LHCN-M2 (cell line): ENCODE results near the gene SH3RF3. TPM values are rescaled to one million over a fixed set of nuclear protein-coding genes. Genes with fewer than 3 reads are reported as not detected.

Source experiments
- DNase-seq: peaks from one replicate; pipeline ENCODE4 v3.0.0-alpha.2; 2012; ENCODE audit warnings: low read depth
- total RNA-seq: library from RNA; depleted of rRNA; stranded (reverse); fragments of >200 nt; gene quantifications from 2 replicates; pipeline ENCODE4 v1.2.3, GENCODE V29; 2014

The SH3RF3 gene
- total RNA-seq, 1 experiment from 2014 or later: 6.6 TPM

DNA sequence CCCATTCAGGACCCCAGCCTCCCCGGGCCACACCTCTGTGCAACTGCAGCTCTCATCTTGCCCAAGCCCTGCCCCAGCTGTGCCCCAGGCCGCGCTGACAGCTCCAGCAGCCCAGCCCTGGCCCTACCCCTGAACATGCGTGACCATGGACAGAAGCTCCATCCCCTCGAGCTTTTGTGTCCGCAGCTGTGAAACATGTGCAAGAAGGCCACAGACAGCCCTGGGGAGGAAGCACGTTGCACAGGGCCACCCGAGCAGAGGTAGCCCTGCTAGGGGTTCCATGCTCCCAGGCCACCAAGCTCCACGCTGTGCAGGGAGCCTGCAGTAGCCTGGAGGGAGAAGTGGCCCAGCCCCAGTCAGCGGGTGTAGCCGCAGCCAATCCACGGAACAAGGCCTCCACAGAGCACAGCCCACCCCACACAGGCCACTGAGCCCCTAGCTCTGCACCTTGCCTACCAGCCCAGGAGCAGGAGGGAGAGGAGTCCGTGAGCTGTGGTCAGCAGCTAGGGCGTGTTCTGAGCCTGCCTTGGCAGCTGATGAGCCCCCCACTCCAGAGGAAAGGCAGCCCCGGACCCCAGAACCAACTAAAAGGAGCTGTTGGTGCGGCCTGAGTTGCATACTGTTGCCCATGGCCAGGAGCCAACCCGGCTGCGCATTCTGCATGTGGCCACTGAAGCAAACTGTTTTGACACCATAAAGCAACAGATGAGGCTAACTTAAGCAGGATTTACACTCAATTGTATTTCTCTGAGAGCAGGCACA, 300.7 kb downstream of the SH3RF3 start:
- DNase-seq: no peak

DNA sequence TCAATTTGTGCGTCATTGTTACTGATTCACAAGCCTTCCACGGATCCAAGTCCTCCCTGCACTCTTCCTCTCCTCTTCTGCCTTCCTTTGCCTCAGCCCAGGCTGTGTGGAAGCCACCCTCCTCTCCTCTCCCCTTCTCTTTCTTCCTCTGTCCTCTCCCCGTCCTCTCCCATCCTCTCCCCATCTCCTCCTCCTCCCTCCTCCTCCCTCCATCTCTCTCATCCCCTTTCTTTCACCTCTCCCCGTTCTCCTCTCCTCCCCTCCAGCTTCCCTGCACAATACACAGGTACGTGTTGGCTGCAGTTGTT, 301.3 kb downstream of the SH3RF3 start:
- no peak for DNase-seq

DNA sequence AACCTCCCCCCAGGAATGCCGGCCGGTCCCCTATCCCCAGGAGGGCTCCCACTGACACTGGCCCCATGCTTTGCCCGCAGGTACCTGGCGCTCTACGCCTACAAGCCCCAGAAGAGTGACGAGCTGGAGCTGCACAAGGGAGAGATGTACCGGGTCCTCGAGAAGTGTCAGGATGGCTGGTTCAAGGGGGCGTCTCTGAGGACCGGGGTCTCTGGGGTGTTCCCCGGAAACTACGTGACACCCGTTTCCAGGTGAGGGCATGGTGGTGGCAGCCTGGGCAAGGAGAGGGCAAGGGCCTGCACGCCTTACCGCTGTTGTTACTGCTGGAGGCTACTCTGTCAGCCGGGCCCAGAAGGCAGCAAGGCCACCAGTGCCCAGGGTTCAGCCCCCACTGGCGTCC, 303.4 kb downstream of the SH3RF3 start:
- DNase-seq: no peak

DNA sequence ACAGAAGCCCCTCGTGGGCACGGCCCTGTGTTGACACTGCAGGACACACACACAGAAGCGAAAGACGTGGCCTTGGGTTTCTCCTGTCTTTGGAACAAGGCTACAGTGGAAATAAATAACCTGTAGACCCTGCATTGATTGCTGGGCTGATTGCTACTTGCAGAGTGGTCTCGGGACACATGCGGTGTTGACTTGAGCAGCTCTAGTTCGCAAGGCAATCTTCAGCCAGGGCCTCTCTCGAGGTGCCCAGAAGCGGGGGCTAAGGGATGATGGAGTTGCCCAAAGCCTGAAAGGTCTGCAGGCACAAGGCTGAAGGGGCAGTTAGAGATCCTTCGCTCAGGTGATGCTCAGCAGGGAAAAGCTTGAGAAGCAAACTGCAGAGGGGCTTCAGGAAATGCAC, 304.5 kb downstream of the SH3RF3 start:
- no peak for DNase-seq

DNA sequence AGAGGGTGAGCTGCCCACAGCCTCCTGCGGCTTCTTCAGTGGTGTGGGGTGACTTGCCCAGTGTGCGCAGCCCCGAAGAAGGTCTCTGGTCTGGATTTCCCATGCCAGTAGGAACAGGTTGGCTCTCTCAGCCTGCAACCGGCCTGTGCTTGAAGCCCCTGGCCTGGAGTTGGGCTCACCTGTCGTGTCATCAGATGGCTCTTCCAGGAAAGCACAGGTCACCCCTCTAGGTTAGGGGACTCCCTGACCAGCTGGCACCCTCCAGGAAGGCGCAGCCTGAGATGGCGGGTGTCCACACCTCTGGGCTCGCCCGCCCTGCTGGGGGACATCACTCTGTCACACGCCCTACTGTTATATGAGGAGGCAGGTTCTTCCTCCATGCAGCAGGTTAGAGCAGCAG, 304.9 kb downstream of the SH3RF3 start:
- DNase-seq: no peak

DNA sequence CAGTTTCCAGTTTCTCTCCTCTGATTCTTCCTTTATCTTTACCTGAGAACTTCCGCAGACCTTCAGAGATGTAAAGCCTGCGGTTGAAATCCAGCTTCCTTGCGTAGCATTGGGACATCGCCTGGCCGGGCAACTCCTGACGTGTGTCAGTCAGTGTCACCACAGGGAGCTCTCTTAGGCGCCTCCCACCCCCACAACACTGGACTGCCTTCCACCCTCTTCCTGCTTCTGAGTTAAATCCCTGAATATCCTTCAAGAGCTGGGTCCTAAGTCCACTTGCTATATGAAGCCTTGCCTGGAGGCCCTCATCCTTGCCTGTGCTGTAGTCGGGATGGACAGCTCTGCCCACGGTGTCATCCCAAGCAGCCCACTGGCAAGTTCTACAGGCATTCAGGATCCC, 305.3 kb downstream of the SH3RF3 start:
- DNase-seq: no peak

DNA sequence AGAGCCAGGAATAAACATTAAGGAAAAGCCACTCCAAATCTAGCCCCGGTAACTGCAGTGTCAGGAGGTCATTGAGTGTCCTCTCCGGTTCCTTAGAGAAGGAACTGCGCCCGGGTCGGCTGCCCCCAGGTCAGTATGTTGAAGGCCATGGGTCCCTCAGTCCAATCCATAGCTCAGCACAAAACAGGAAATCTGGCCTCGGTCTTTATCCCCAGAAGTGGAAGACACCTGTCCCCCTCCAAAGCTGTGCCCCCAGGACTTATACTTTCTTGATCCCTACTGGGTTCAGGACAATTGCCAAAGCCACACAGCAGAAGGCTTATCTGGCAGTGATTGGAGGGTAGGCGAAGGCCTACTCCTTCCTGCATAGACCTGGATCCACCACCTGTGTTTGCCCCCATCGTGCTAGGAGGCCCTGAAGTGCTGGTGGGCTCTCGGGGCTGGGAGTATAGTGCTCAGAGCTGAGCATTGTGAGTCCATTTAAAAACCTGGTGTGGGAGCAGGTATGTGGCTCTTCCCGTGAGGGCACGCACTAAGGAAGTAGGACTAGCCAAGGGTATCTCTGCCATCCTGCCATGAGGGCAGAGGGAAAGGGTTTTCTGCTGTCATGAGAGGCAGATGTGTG, 306.2 kb downstream of the SH3RF3 start:
- DNase-seq: no peak

DNA sequence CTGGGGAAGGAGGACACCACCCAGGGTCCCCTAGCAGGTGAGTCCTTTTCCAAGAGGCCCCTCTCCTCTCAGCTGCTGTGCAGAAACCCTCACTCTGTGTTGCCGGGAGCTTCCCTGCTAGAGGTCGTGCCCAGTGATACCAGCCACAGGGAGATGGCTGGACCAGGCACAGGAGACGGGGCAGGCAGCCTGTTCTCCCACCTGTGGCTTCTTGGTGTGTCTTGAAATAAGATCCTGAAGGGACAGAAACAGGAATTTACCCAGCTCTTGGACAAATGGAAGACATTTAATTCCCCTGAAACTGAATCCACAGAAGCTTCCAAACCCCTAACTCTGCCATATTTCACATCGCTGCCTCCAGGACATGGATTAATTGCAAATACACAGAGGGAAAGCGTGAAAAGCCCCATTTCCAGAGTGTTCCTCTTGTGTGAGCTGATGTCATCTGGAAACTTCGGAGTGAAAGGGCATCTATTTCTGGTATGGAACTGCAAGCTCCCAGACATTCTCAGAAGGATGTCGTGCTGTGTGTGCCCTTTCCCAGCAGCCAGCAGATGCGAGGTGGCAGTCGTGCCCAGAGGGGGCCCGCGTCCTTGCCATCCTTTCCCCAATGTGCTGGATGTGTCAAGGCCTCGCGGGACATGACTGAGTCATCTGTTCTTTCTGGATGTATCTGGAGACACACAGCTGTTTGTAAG, 307.0 kb downstream of the SH3RF3 start:
- peak; percentile 95 for DNase-seq

DNA sequence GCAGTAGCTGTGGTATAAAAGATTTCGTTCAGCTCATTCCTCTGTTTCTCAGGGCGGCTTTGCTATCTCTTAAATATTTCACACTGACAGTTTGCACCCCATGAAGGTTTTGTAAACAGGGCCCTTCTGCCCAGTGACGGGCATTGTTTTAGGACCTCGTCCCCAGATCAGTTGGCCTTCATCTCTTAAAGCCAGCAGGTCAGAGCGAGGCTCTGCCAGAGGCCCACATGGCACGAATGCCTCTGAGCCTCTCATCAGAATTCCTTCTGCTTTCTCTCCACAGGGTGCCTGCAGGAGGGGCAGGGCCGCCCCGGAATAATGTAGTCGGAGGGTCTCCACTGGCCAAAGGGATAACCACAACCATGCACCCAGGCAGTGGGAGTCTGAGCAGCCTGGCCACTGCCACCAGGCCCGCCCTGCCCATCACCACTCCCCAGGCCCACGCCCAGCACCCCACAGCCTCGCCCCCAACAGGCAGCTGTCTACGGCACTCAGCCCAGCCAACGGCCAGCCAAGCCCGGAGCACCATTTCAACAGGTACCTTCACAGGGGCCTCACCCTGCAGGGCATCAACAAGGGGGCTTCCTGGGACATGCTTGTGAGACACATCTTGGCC, 307.7 kb downstream of the SH3RF3 start:
- peak; percentile 62 for DNase-seq

DNA sequence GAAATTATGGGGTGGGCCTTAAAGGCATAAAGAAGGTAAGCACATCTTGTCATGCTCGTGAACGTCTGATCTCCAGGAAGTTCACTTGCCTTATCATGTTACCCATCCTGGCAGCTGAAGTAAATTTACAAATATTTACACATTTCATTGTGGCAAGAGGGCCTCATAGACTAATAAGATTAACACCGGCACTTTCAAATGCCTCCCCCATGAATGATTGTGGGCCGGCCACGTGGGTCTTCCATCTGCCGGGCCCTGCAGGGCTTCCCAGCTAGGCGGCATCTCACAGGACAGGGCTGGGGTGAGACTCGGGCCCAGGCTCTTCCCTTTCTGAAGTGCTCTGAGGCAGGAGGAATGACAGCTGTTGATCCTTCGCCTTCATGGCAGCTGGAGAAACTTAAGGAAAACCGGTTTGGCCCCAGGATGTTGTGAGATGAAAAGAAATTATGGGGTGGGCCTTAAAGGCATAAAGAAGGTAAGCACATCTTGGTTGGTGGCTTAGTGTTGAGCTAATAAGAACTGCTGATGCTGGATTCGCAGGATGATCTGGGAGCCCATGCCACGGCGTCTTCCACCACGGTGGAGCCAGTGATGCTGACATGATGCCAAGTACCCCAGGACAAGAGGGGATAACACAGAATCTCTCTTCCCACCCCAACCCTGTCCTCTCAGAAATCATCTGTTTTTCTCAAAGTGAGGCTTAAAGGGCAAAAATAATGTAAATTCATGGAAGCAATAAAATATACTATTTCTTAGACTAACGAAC, 308.5 kb downstream of the SH3RF3 start:
- DNase-seq: peak; percentile 58

DNA sequence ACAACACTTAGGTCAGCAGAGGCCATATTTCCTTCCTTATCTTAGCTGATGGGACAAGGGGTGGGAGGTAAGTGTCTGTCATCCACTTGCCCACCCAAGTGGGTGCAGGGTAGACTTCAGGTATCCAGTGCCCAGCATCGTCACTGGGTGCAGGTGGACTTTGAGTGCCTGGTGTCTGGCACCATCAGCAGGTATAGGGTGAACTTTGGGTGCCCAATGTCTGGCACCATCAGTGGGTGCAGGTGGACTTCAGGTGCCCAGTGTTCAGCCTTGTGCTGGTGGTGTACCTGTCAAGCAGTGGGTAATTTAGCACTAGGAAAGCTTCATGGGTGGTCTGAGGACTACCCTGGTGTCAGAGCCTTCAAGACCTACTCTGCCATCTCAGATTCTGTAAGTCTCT, 309.1 kb downstream of the SH3RF3 start:
- no peak for DNase-seq

DNA sequence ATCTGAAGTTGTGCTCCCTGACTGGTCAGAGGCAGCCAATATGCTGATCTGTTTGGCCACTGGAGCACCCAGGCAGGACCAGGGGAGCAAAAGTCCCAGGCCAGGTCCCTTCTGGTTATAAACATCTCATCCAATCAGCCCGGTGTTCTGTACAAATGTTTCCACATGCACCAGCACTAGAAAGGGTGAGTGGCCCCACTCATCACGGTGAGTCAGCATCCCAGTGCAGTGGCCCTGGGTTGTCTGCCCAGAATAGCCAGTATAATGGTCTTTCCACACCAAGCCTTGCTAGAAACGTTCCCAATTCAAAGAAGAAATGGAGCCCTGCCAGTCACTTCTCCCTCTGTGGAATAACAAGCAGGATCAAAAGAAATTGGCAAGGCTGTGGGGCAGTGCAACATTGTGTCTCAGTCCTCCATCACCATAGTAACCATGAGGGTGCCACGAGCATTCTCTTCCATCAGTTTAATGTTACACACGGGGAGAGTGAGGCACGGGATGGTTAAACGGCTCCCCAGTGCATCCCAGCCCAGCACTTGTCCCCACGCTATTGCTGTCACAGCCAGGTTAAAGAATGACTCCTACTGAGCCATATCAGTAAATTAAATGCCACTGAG, 309.9 kb downstream of the SH3RF3 start:
- peak; percentile 83 for DNase-seq

DNA sequence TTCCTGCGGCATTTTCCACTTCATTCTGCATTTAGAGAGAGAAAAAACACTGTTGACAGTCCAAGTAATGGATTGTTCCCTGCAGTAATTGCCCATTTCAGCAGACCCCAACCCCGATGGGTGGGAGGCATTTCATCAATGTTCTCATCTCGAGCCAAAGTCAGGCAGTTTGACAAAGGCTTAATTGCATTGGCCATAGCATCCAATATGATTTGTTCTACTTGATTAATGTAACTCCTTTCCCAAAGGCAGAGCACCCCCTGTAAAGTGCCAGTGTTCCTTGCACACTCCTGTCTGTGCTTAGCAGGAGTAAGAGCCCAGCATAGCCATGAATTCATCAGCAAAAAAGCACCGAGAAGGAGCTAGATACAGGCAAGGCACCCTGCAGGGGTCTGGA, 310.4 kb downstream of the SH3RF3 start:
- no peak for DNase-seq

DNA sequence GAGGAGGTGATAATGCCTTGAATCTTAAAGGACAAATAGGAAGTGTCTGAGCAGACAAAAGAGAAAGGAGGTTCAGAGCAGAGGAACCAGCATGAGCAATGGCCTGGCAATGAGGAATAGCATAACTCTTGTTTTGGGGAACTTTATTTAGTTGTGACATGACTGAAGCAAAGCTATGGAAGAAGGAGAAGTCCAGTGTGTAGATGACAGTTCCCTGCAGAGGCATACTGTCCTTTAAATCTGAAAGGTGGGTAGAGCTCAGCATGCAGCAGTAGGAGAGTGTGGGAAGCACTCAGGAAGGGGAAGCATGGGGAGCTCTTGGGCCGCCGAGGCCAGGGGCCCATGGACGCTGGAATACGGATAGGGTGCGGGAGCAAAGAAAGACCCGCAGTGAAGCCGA, 311.0 kb downstream of the SH3RF3 start:
- no peak for DNase-seq

DNA sequence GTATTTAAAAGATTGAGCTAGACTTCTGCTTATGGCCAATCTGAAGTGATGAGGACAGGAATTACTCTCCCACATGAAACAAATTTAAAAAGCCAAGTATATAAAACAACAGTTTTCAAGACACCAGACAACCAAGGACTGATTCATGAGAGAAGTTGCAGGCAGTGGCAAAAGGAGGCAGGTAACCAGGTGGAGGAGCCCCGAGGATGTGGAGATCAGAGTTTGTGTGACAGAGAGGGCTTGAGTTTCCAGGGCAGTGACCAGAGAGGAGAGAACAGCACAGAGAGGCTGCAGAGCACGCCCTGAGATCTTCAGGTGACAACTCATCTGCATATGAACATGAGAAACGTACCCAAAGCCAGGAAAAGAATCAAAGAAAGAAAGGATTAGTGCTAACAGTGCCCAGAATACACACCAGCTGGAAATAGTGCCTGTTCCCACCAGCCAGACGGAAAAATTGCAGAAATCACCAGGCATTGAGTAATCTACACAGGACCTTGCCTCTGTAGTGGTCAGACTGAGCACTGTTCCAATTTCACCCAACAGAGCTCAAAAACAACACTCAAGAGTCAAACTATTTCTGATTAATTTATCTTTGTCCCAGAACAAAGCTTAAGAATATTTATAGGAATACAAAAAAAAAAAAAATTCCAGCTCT, 311.6 kb downstream of the SH3RF3 start:
- DNase-seq: no peak

DNA sequence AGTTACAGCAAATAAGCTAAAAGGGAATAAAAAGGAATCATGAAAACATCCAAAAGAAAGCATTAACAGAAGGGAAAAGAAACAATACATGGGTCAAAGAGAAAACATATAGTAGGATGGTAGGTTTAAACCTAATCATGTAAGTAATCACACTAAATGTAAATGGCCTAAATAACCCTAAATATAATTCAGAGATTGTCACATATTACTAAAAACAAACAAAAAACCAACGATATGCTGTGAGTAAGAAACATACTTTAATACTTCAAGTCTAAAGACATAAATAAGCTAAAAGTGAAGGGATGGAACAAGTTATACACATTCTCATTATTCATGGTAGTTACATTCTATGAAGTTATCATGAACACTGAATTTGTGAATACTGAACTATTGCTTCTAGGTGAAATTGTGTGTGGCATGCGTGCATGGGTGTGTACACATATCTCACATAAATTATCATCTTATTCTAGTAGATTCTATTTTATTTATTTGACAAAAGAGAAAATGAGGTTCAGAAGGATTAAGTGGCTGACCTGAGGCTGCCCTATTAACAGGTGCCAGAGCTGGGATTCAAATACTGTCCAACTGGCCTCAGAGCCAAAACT, 313.8 kb downstream of the SH3RF3 start:
- no peak for DNase-seq

DNA sequence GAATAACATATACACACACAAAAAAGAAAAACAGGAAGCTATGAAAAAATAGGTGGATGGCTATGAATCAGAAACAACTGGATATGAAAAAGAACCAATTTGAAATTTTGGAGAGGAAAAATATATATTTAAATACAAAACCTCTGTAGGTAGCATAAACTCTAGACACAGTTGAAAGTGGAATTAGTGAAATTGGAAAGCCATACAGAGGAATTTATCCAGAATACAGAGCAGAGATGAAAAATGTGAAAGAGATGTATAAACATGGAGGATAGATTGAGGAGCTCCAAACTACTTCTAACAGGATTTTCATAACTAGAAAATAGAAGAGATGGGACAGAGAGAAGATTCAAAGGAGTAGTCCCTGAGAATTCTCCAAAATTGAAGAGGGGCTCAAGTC, 315.9 kb downstream of the SH3RF3 start:
- no peak for DNase-seq

DNA sequence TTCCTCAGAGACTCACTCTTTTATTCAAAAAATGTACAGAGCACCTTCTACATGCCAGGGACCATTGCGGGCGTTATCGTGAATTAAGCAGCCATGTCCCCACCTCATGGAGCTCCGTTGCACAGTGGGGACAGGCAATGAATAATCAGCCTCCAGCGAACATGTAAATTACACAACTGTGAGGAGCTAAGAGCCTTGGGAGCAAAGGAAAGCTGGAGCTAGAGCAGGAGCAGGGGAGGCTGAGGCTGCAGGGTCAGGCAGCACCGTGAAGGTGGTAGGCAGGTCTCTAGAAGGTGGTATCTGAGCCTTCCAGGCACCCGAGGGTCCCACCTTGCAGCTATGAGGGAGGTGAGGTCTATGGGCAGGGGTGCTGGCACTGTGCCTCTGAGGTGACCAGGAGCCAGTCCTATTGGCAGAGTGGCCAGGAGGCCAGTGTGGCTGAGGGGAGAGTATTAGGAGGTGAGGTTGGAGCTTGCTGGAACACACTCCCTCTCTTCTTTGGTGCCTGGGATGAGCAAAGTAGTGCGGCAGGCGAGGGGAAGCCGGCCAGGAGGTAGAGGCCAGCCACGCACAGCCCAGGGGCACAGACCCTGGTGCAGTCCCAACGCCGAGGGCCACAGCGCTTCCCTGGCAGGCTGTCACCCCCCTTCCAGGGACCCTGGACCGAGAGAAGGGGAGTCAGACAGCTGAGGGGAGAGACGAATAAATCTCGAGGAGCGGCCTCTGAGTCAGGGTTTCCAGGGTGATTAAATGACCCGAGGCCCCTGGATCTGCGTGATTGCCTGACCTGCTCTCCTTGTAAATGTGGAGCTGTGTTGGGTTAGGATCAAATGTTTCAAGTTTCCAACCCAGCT, 317.5 kb downstream of the SH3RF3 start:
- peak; percentile 72 for DNase-seq

DNA sequence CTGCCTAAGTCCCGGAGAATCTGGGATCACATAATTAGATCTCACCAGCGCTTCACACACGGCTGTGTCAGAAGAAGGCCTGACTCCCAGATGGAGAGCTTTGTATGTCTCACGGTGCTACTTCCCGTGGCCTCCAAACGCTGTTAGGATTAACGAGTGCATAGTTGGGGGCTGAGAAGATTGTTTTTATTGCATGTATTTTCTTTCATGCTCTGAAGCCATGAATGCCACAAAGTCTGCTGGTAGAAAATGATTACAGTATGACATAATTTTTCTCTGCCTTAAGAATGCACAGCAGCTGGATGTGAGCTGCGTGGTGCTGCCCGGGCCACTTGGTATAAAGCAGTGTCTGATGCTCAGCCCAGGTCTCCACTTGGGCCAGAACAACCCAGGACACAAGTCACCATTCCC, 318.3 kb downstream of the SH3RF3 start:
- DNase-seq: peak; percentile 98
